ENCODE results near the gene POLR1C.
A peak's percentile ranks its signal among the peaks of the same experiment; 100 is the strongest.

- TF ChIP-seq ZNF384 (IDR thresholded peaks at IDR 0.05; ENCODE audit: borderline replicate concordance, low read depth, low read length): no peak
- TF ChIP-seq NFYB (IDR thresholded peaks at IDR 0.05; ENCODE audit: insufficient read depth, low read depth, low read length): no peak
- peak; percentile 53 to 56 (median 55) for TF ChIP-seq CTCF (IDR thresholded peaks at IDR 0.05 in 2 of 3, conservative IDR thresholded peaks at IDR 0.05 in 1 of 3; ENCODE audit: control insufficient read depth in 2 of 3, extremely low read depth in 1 of 3, insufficient read depth in 1 of 3, low read depth in 3 of 3, low read length in 3 of 3)
- no peak for TF ChIP-seq BCL11A (IDR thresholded peaks at IDR 0.05; ENCODE audit: low read depth, low read length)
- TF ChIP-seq FOXM1 (IDR thresholded peaks at IDR 0.05; ENCODE audit: low read depth, low read length): no peak
- TF ChIP-seq SP1 (IDR thresholded peaks at IDR 0.05; ENCODE audit: low read depth, low read length): no peak
- 0 out of 2 replicates have a peak, but pooled peaks have one; percentile 20 for TF ChIP-seq SMC3 (IDR thresholded peaks at IDR 0.05; ENCODE audit: borderline replicate concordance, low read length)
Measured at GRCh38 chr6:43496370-43497128, 20.3 kb upstream of the POLR1C start.

Measured in GM12878 (cell line).